Measurements from ENCODE around the gene GABRQ.
"Not testable (repeated sequence)": the region's sequence is repeated elsewhere in the genome, so short reads cannot be mapped to it uniquely, and the experiment has no call there.

GABRQ gene

DNA sequence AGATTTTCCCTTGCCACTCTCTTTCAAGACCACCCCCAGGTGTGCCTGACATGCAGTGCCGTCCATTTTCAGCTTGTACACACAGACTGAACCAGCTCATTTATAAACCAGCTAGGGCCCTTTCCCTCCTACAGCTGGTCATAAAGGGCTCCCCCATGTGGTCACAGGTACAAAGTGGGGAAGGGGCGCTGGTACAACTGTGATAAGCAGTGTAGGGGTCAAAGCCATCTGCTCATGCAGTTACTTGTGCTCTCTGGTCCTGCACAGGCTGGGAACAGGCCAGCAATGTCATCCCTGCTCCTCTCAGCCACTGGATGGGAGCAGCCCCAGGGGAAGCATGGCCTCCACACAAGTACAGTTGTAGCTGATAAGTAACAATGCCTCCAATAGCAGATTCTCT is 20.6 kb downstream of the GABRQ start:
- no peak for DNase-seq (ENCODE audit: low read depth, low spot score)

DNA sequence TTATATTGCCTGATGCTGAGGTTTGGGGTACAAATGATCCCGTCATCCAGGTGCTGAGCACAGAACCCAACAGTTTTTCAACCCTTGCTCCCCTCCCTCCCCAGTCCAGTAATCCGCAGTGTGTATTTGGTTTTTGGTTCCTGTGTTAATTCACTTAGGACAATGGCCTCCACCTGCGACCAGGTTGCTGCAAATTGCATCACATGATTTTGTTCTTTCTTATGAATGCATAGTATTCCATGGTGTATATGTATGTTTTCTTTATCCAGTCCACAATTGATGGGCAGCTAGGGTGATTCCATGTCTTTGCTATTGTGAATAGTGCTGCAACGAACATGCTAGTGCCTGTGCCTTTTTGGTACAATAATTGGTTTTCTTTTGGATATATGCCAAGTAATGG is 25.4 kb downstream of the GABRQ start:
- no peak for DNase-seq (ENCODE audit: low read depth, low spot score)

DNA sequence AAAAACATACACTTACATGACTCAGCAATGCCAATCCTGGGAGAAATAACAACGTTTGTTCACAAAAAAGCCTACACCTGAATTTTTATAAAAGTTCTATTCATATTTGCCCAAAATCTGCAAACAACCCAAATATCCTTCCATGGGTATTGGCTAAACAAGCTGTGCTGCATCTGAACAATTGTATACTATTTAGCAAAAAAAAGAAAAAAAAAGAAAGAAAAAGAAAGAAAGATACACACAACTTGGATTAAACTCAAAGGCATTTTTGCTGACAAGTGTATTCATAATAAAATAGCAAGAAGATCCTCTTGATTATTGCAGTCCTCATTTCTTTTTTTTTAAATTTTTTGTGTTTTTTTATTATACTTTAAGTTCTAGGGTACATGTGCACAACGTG is 36.4 kb downstream of the GABRQ start:
- no peak for DNase-seq (ENCODE audit: low read depth, low spot score)

DNA sequence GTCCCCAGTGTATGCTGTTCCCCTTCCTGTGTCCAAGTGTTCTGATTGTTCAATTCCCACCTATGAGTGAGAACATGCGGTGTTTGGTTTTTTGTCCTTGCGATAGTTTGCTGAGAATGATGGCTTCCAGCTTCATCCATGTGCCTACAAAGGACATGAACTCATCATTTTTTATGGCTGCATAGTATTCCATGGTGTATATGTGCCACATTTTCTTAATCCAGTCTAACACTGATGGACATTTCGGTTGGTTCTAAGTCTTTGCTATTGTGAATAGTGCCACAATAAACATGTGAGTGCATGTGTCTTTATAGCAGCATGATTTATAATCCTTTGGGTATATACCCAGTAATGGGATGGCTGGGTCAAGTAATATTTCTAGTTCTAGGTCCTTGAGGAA is 37.0 kb downstream of the GABRQ start:
- not testable (repeated sequence) for DNase-seq (ENCODE audit: low read depth, low spot score)

DNA sequence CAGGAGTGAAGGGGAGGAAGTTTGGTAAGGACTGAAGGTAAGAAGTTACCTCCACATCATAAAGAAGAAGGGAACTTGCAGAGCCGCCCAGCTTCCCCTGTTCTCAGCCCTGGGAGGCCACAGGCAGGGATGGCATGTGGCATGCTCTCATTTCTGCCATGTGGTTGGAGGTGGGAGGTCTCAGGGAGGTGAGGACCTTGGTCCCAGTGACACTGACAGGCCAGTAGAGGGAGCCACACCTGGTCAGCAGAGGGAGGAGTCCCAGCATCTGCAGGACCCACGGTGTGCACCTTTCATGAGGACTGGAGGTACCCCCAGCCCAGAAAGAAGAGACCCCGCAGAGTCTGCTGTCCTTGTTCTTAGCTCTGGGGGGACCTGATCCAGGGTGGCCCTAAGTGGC is 43.3 kb downstream of the GABRQ start:
- not testable (repeated sequence) for DNase-seq (ENCODE audit: low read depth, low spot score)

DNA sequence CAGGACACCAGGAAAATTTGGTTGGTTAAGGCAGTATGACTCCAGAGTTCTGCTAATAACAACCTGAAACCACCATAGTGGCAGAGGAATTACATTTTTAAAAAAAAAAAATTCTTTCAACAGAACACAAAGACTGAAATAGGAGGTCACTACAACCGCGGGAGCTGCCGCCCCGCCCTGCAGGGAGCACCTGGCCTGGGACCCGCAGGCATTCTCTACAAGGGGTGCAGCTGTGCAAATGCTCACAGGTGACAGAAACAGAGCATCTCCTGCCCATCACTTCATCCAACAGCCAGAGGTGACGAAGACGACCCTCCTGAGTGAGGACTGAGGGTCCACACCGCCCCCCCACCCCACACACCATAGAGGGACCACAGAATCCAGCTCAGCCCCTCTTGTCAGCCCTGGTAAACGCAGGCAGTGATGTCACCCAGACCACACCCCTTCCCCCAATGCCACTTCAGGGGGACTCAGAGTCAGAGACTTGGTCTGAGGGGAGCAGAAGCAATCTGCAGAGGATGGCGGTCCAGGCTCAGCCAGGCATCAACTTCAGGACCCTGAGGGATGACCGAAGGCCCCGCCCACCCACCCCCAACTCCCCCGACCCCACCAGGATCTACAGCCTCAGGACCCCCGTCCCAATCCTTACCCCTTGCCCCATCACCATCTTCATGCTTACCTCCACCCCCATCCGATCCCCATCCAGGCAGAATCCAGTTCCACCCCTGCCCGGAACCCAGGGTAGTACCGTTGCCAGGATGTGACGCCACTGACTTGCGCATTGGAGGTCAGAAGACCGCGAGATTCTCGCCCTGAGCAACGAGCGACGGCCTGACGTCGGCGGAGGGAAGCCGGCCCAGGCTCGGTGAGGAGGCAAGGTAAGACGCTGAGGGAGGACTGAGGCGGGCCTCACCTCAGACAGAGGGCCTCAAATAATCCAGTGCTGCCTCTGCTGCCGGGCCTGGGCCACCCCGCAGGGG is 60.5 kb downstream of the GABRQ start, which contains the start of gene MAGEA3:
MAGEA3 (plus strand) TSS at position 843 of the 980 bp plus-strand sequence. CDS start 2,039 bp downstream, outside the sequence.
- DNase-seq (ENCODE audit: low read depth, low spot score) = not testable (repeated sequence)

DNA sequence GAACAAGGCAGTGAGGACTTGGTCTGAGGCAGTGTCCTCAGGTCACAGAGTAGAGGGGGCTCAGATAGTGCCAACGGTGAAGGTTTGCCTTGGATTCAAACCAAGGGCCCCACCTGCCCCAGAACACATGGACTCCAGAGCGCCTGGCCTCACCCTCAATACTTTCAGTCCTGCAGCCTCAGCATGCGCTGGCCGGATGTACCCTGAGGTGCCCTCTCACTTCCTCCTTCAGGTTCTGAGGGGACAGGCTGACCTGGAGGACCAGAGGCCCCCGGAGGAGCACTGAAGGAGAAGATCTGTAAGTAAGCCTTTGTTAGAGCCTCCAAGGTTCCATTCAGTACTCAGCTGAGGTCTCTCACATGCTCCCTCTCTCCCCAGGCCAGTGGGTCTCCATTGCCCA is 62.7 kb downstream of the GABRQ start:
- DNase-seq (ENCODE audit: low read depth, low spot score) = not testable (repeated sequence)

DNA sequence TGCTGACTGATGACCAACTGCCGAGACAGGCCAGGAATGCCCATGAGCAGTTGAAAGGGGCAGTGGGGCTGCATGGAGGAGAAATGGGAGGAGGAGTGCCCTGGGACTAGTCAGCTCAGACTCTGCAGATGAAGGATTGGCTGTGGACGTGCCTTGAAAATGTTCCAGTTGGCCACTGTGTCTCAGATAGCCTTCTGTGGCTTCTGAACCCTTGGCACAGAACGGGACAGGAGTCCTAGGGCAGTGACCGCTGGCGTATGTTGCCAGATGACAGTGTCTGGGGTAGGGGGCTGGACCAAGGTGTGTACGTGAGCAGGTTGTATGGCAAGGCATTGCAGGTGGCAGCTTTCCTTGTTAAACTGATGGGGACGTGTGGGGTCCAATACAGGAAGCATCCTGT is 68.8 kb downstream of the GABRQ start:
- DNase-seq (ENCODE audit: low read depth, low spot score) = not testable (repeated sequence)
